IMR-90 (cell line): Measurements from ENCODE around the gene PGLYRP2. TPM values are rescaled to one million over a fixed set of nuclear protein-coding genes. Genes with fewer than 3 reads are reported as not detected.

Experiments
- ATAC-seq: fragments of 200-7000 bp; cut with Tn5 transposase; 2 replicates; pipeline ENCODE4 v1.9.1; 2020; ENCODE audit warnings: low read depth, mild to moderate bottlenecking, moderate library complexity
- BruUV-seq: library from RNA; stranded (reverse); fragments of 400-500 nt; replicated peaks from 2 replicates; lab custom pipeline; 2021; lab: Mats Ljungman, UMichigan
- CTCF ChIA-PET: fragments of 300-600 bp; formaldehyde crosslinking; extraction: SDS; loops from one replicate; lab custom pipeline; 2021; ENCODE audit warnings: antibody characterized with exemption; lab: Yijun Ruan, JAX
- POLR2A ChIA-PET: fragments of 300-600 bp; sonication (Branson Sonifier 250); formaldehyde crosslinking; loops from one replicate; lab custom pipeline; 2022; ENCODE audit warnings: antibody characterized with exemption; ENCODE audit not compliant: unreplicated experiment; lab: Charles Lee
- DNase-seq: peaks from one replicate; pipeline ENCODE4 v3.0.0; 2013
- H2AFZ ChIP-seq: replicated peaks from 2 replicates; pipeline ENCODE3; 2013; ENCODE audit warnings: low read length, mild to moderate bottlenecking; ENCODE audit not compliant: poor library complexity
- H2AK5ac ChIP-seq: 2 replicates; pipeline ENCODE4 v1.6.1; 2013; ENCODE audit warnings: low read depth, low read length, inconsistent platforms
- H2AK9ac ChIP-seq: replicated peaks from 2 replicates; pipeline ENCODE3; 2013; ENCODE audit warnings: mild to moderate bottlenecking, low read depth, low read length, moderate library complexity; ENCODE audit not compliant: poor library complexity
- H2BK120ac ChIP-seq: 2 replicates; pipeline ENCODE4 v1.6.1; 2013; ENCODE audit warnings: low read depth, low read length, inconsistent platforms
- H2BK15ac ChIP-seq: 3 replicates; pipeline ENCODE4 v1.6.1; 2013; ENCODE audit warnings: low read depth, low read length, inconsistent platforms
- H2BK20ac ChIP-seq: 2 replicates; pipeline ENCODE4 v1.6.1; 2013; ENCODE audit warnings: low read depth, mild to moderate bottlenecking, inconsistent platforms, low read length, moderate library complexity
- H2BK5ac ChIP-seq: 2 replicates; pipeline ENCODE4 v1.6.1; 2013; ENCODE audit warnings: mild to moderate bottlenecking, low read depth, low read length, inconsistent platforms; ENCODE audit not compliant: poor library complexity, severe bottlenecking
- H3K14ac ChIP-seq: replicated peaks from 2 replicates; pipeline ENCODE4 v1.6.1; 2013; ENCODE audit warnings: low read depth, low read length, inconsistent platforms
- H3K18ac ChIP-seq: 2 replicates; pipeline ENCODE4 v1.6.1; 2013; ENCODE audit warnings: low read depth, low read length, control low read depth
- H3K23ac ChIP-seq: 2 replicates; pipeline ENCODE4 v1.6.1; 2013; ENCODE audit warnings: low read depth, low read length, inconsistent platforms
- H3K27ac ChIP-seq: 2 replicates; pipeline ENCODE4 v1.5.1; 2013; ENCODE audit warnings: mild to moderate bottlenecking, control low read depth, low read length; ENCODE audit not compliant: insufficient read depth
- H3K27me3 ChIP-seq: 2 replicates; pipeline ENCODE4 v1.6.1; 2013; ENCODE audit warnings: low read length; ENCODE audit not compliant: control insufficient read depth, insufficient read depth
- H3K36me3 ChIP-seq: 2 replicates; pipeline ENCODE4 v1.6.1; 2013; ENCODE audit warnings: low read length, mixed read lengths; ENCODE audit not compliant: control insufficient read depth, insufficient read depth
- H3K4ac ChIP-seq: 2 replicates; pipeline ENCODE4 v1.6.1; 2013; ENCODE audit warnings: low read depth, low read length, inconsistent platforms
- H3K4me1 ChIP-seq: 2 replicates; pipeline ENCODE4 v1.6.1; 2013; ENCODE audit warnings: low read length, mixed read lengths; ENCODE audit not compliant: control insufficient read depth, insufficient read depth
- H3K4me2 ChIP-seq: 2 replicates; pipeline ENCODE4 v1.6.1; 2013; ENCODE audit warnings: low read depth, mild to moderate bottlenecking, control low read depth, low read length, moderate library complexity
- H3K4me3 ChIP-seq: 2 replicates; pipeline ENCODE4 v1.5.1; 2013; ENCODE audit warnings: low read depth, mild to moderate bottlenecking, control low read depth, low read length, moderate library complexity; ENCODE audit not compliant: insufficient read depth
- H3K56ac ChIP-seq: 2 replicates; pipeline ENCODE4 v1.6.1; 2013; ENCODE audit warnings: low read length, inconsistent platforms; ENCODE audit not compliant: insufficient read depth; ENCODE audit errors: extremely low read depth
- H3K79me1 ChIP-seq, 2 experiments: 2 replicates each; pipeline ENCODE4 v1.6.1; 2013; ENCODE audit warnings: low read length in 2 of 2, inconsistent platforms in 1 of 2, low read depth in 1 of 2
- H3K9ac ChIP-seq: 2 replicates; pipeline ENCODE4 v1.6.1; 2013; ENCODE audit warnings: low read depth, low read length, control low read depth
- H3K9me1 ChIP-seq: 2 replicates; pipeline ENCODE4 v1.6.1; 2013; ENCODE audit warnings: low read length, inconsistent platforms; ENCODE audit not compliant: insufficient read depth
- H3K9me3 ChIP-seq: 2 replicates; pipeline ENCODE4 v1.6.1; 2013; ENCODE audit warnings: low read length; ENCODE audit not compliant: control insufficient read depth, insufficient read depth
- H4K20me1 ChIP-seq: 2 replicates; pipeline ENCODE4 v1.6.1; 2013; ENCODE audit warnings: low read length, inconsistent platforms; ENCODE audit not compliant: insufficient read depth
- H4K5ac ChIP-seq: 2 replicates; pipeline ENCODE4 v1.6.1; 2013; ENCODE audit warnings: mild to moderate bottlenecking, low read depth, low read length, control low read depth
- H4K8ac ChIP-seq, 2 experiments: 2 replicates each; pipeline ENCODE4 v1.6.1; 2013; ENCODE audit warnings: low read depth in 2 of 2, low read length in 2 of 2, control low read depth in 1 of 2, inconsistent platforms in 1 of 2
- H4K91ac ChIP-seq: 2 replicates; pipeline ENCODE4 v1.6.1; 2013; ENCODE audit warnings: low read depth, low read length, inconsistent platforms; ENCODE audit not compliant: insufficient read depth
- BHLHE40 ChIP-seq: fragments of 150-350 bp; IDR thresholded peaks from 2 replicates; pipeline ENCODE4 v1.6.1; 2016; ENCODE audit warnings: mild to moderate bottlenecking, low read depth, low read length
- CEBPB ChIP-seq: IDR thresholded peaks from 2 replicates; pipeline ENCODE4 v1.6.1; 2012; ENCODE audit warnings: low read depth, low read length, improper control_type of control experiment
- FOS ChIP-seq: fragments of 150-350 bp; IDR thresholded peaks from 2 replicates; pipeline ENCODE4 v1.6.1; 2016; ENCODE audit warnings: low read depth, low read length
- MAFK ChIP-seq: IDR thresholded peaks from 2 replicates; pipeline ENCODE4 v1.6.1; 2012; ENCODE audit warnings: low read depth, low read length, improper control_type of control experiment
- MAZ ChIP-seq: IDR thresholded peaks from 2 replicates; pipeline ENCODE4 v1.6.1; 2012; ENCODE audit warnings: low read depth, mild to moderate bottlenecking, low read length, improper control_type of control experiment, moderate library complexity, borderline replicate concordance
- NFE2L2 ChIP-seq: fragments of 150-350 bp; IDR thresholded peaks from 2 replicates; pipeline ENCODE4 v1.6.1; 2016; ENCODE audit warnings: low read depth, mild to moderate bottlenecking, low read length
- POLR2A ChIP-seq: IDR thresholded peaks from 2 replicates; pipeline ENCODE4 v1.6.1; 2012; ENCODE audit warnings: mild to moderate bottlenecking, low read depth, low read length
- RFX5 ChIP-seq: IDR thresholded peaks from 2 replicates; pipeline ENCODE4 v1.8.0; 2012; ENCODE audit warnings: low read depth, mild to moderate bottlenecking, low read length, moderate library complexity
- SMC3 ChIP-seq: fragments of 150-350 bp; IDR thresholded peaks from 2 replicates; pipeline ENCODE4 v1.6.1; 2016; ENCODE audit warnings: low read depth, mild to moderate bottlenecking, antibody characterized with exemption, low read length, moderate library complexity
- WGBS, 2 experiments: methylation state at CpG; one replicate each; pipeline versions ENCODE4 v1.1.5 to v1.1.7; 2013; ENCODE audit warnings: missing lambda C conversion rate in 2 of 2; ENCODE audit not compliant: insufficient read length in 1 of 2; ENCODE audit errors: extremely low coverage in 2 of 2; 5-methylcytosine and 5-hydroxymethylcytosine counted together
- dilution Hi-C: fragments of 300-500 bp; cut with HindIII; formaldehyde crosslinking; loops from one replicate; pipeline ENCODE4 v1.14.3; 2018; ENCODE audit warnings: low sequenced_read_pairs; ENCODE audit not compliant: unreplicated experiment
- in situ Hi-C: fragments of 300-500 bp; cut with MboI; formaldehyde crosslinking; loops from 3 replicates; pipeline ENCODE4 v1.14.3; 2019; ENCODE audit warnings: low sequenced_read_pairs, inconsistent platforms, mixed read lengths
- intact Hi-C: fragments of 100-400 bp; cut with micrococcal nuclease; formaldehyde crosslinking; loops from 2 replicates; pipeline ENCODE4 v1.10.0; 2022
- polyA plus RNA-seq, 3 experiments: library from polyadenylated mRNA; depleted of rRNA; stranded (reverse); fragments of >200 nt; gene quantifications; 2 replicates each; pipeline ENCODE4 v1.2.3, GENCODE V29; 2012; ENCODE audit warnings: low replicate concordance in 1 of 3
- total RNA-seq: library from RNA; depleted of rRNA; stranded (reverse); fragments of >200 nt; gene quantifications from 2 replicates; pipeline ENCODE4 v1.2.3, GENCODE V29; 2012
- TF ChIP-seq, protein P1 (sequence below): conservative IDR thresholded peaks from 2 replicates; pipeline ENCODE4 v1.5.1; 2012; ENCODE audit warnings: mild to moderate bottlenecking, low read depth, low read length, improper control_type of control experiment
- TF ChIP-seq, protein P2 (sequence below): fragments of 150-350 bp; IDR thresholded peaks from 2 replicates; pipeline ENCODE4 v1.6.1; 2016; ENCODE audit warnings: low read depth, mild to moderate bottlenecking, low read length, moderate library complexity, borderline replicate concordance

Gene PGLYRP2
- total and polyA plus RNA-seq, 2 of the 4 experiments (the other 2 are of a cell fraction), result not detected

DNA sequence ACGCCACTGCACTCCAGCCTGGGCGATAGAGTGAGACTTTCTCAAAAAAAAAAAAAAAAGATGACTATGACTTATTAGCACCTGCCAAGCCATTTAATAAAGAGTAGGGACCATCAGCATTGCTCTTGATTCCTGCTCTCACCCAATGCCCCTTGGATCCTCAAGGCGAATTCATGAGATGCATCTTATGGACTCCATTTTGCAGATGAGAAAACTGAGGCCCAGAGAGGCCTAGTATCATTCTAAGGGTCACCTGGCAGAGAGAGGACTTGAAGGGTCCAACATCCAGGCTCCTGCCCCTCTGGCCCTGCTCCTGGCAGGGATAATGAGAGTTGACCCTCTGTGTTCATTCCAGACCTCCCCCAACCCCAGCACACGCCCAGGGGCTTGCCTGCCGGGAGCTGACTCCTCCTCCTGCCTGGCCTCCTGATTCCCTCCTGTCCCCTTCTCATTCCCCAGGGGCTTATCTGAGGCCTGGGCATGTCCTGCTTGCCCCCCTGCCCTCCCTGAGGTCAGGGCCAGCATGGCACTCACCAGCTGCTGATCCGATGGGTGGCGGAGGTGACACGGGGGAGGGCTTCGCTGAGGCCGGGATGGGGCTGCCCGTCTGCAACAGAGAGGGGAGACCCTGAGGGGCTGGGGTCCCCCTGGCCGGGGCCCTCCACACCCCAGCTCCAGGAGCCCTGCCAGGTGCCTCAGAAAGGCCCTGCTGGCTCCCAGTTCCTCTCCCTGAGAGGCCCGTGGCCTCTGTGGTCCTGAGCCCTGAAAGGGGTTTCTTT lies 37.0 kb downstream of the PGLYRP2 start (continued):
- no peak for TF ChIP-seq CEBPB

DNA sequence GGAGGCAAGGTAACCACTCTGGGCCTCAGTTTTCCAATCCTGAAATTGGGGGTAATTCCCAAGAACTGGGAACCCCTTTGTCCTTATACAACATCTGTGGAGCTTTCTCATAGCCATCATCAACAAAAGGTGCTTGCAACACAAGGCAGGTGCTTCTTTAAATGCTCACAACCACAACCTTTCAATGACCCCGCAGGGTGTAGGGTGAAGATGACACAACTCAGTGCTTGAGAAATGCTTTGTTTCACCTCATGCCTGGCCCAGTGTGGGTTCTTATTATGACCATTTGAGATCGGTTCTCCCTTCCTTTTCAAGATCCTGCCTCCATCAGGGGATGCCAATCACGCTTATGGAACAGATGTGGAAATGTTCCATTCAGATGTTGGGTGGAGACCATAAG lies 38.0 kb downstream of the PGLYRP2 start:
- Histone ChIP-seq H2BK15ac (no peak overlapping the region), H4K91ac (no peak overlapping the region), H2AK5ac (no peak overlapping the region), H3K14ac (no peak overlapping the region), H2BK20ac (no peak overlapping the region), H2BK5ac (no peak overlapping the region), H3K56ac (no peak overlapping the region), H3K27me3 (no peaks in the 10 kb centered on the region), H3K9ac (no peak overlapping the region), H4K8ac (no peak overlapping the region), H3K27ac (no peak overlapping the region), H3K4me2 (no peak overlapping the region), H2BK120ac (no peak overlapping the region), H3K4ac (no peak overlapping the region), H4K5ac (no peak overlapping the region), H3K79me1 (no peaks in the 10 kb centered on the region; a peak in 1 of 4 replicates), H3K4me1 (peaks cover 13% of the 10 kb centered on the region), H3K23ac (no peak overlapping the region), H3K9me1 (no peaks in the 10 kb centered on the region), H3K4me3 (no peak overlapping the region), H4K20me1 (no peaks in the 10 kb centered on the region), H3K9me3 (no peaks in the 10 kb centered on the region), H2AK9ac (no peak overlapping the region), H3K36me3 (no peaks in the 10 kb centered on the region), H3K18ac (no peak overlapping the region), H2AFZ (no peak overlapping the region)
- no peak for DNase-seq
- ChIA-PET POLR2A (no interaction called here), CTCF (no interaction called here)
- in situ Hi-C loops, result loop anchor here (25.0 kb wide), 1 partner anchor 879 kb away; the partner anchor contains the start of gene NDUFB7
- no CpG with 5 or more reads among the region's 3 CpGs for WGBS, 2 experiments
- intact Hi-C loops, result no loop called here
- dilution Hi-C loops, result no loop called here
- no peak for ATAC-seq
- TF ChIP-seq, protein P1, sequence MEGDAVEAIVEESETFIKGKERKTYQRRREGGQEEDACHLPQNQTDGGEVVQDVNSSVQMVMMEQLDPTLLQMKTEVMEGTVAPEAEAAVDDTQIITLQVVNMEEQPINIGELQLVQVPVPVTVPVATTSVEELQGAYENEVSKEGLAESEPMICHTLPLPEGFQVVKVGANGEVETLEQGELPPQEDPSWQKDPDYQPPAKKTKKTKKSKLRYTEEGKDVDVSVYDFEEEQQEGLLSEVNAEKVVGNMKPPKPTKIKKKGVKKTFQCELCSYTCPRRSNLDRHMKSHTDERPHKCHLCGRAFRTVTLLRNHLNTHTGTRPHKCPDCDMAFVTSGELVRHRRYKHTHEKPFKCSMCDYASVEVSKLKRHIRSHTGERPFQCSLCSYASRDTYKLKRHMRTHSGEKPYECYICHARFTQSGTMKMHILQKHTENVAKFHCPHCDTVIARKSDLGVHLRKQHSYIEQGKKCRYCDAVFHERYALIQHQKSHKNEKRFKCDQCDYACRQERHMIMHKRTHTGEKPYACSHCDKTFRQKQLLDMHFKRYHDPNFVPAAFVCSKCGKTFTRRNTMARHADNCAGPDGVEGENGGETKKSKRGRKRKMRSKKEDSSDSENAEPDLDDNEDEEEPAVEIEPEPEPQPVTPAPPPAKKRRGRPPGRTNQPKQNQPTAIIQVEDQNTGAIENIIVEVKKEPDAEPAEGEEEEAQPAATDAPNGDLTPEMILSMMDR, result no peak
- TF ChIP-seq MAFK, result no peak
- no peak for TF ChIP-seq POLR2A
- TF ChIP-seq BHLHE40, result no peak
- TF ChIP-seq FOS, result no peak
- no peak for TF ChIP-seq RFX5
- TF ChIP-seq MAZ, result no peak
- TF ChIP-seq, protein P2, sequence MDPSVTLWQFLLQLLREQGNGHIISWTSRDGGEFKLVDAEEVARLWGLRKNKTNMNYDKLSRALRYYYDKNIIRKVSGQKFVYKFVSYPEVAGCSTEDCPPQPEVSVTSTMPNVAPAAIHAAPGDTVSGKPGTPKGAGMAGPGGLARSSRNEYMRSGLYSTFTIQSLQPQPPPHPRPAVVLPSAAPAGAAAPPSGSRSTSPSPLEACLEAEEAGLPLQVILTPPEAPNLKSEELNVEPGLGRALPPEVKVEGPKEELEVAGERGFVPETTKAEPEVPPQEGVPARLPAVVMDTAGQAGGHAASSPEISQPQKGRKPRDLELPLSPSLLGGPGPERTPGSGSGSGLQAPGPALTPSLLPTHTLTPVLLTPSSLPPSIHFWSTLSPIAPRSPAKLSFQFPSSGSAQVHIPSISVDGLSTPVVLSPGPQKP, result no peak
- no peak for TF ChIP-seq NFE2L2
- no peak for TF ChIP-seq SMC3
- no TSS peak for BruUV-seq
